H54 (cell line): ENCODE data around the gene GPR50.

ENCODE experiments used
- DNase-seq: peaks from one replicate; pipeline ENCODE4 v3.0.0; 2011; ENCODE audit warnings: low spot score, mixed read lengths; ENCODE audit not compliant: insufficient read length
- FAIRE-seq: peaks from 3 replicates; lab custom pipeline; 2011; peaks lifted over from hg19 to GRCh38; lab: Jason Lieb, UNC
- POLR2A ChIP-seq: IDR thresholded peaks from 2 replicates; pipeline ENCODE4 v1.6.1; 2011; ENCODE audit warnings: low read depth, mild to moderate bottlenecking, low read length

GPR50 gene

DNA sequence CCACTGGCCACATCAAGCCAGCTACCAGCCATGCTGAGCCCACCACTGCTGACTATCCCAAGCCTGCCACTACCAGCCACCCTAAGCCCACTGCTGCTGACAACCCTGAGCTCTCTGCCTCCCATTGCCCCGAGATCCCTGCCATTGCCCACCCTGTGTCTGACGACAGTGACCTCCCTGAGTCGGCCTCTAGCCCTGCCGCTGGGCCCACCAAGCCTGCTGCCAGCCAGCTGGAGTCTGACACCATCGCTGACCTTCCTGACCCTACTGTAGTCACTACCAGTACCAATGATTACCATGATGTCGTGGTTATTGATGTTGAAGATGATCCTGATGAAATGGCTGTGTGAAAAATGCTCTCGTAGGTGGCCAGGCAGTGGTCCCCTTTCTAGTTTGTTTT is 4.7 kb downstream of the GPR50 start:
- FAIRE-seq: no peak
- no peak for DNase-seq
- no peak for TF ChIP-seq POLR2A

DNA sequence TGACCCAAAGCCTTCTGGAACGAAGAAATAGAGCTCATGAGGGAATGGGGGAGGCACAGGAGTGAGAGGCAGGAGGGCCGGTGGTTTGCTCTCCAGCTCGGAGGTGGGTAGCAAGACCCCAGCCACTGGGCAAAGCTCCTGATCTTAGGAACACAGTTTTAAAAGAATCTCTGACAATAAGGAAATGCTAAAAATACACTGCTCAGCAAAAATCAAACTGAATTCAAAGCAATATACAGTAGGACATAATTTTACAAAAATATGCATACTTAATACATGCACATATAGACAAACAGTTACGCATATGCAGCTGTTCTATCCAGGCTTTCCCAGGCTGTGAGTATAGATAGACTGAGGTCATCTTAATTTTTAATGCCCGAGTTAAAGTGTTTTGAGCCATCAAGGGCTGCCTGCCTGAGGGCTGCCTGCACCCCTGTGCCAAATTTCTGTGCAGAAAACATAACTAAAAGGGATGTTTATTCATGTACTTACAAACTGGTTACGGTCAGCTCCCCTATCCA is 6.9 kb downstream of the GPR50 start:
- no peak for TF ChIP-seq POLR2A
- DNase-seq (no peak), FAIRE-seq (no peak)

DNA sequence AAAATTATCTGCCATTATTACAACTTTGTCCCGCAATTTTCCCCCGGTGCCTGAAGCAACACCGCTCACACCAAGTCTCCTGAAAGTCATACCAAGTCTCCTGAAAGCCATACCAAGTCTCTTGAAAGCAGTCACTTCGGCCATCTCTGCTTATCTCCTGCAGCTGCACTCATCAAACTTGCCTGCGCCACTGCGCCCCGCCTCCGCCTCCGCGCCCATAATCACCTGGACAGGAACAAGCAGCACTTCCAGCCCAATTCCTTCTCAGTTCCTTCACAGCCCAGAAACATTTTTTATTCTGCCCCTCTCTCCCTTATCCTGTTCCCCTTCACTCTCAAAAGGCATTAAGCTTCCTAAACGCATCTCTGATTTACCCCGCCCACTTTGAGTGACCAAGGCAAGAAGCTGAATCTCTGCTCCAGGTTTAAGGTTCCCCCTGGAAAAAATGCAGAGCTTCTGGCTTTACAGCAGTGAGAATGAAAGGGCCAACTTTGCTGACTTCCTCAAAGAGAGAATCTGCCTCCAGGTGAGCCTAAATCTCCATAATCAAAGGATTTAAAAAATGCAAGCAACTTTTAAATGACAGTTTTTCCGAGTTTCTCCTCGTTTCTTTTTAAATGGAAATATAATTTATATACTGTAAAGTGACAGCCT is 7.7 kb downstream of the GPR50 start:
- DNase-seq: no peak
- TF ChIP-seq POLR2A: no peak
- no peak for FAIRE-seq

DNA sequence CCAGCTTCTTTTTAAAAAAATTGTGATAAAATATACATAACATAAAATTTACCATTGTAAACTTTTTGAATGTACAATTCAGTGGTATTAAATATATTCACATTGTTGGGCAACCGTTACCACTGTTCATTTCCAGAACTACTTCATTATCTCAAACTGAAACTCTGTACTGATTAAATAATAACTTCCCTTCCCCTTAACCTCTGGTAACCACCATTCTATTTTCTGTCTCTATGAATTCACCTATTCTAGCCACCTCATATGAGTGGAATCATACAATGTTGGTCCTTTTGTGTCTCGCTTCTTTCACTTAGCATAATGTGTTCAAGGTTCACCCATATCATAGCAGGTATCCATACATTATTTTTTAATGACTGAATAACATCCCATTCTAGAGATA is 8.3 kb downstream of the GPR50 start:
- DNase-seq: no peak
- no peak for TF ChIP-seq POLR2A
- no peak for FAIRE-seq

DNA sequence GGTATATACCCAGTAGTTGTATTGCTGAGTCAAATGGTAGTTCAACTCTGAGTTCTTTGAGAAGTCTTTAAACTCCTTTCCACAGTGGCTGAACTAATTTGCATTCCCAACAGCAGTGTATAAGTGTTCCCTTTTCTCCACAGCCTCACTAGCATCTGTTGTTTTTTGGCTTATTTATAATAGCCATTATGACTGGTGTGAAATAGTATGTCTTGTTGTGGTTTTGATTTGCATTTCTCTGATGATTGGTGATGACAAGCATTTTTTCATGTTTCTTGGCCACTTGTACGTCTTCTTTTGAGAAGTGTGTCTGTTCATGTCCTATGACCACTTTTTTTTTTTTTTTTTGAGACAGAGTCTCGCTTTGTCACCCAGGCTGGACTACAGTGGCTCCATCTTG is 30.5 kb downstream of the GPR50 start:
- DNase-seq (no peak), FAIRE-seq (no peak)

DNA sequence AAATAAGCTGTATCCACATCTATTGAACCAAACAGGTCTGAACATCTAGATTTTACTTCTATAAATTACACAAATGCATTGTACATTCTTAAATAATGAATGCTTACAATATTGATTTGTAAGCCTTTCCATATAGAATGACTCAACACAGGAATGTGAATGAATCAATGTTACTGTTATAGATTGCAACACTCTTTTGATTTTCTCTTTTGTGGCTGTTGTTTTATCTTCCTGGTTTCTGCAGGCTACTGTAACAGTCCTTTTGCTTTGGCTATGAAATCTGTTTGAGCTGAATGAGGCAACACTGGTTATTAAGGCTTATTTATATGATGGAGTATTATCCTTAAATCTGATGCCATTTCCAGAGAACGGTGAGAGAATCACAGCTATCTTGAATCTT is 49.5 kb downstream of the GPR50 start:
- FAIRE-seq (no peak), DNase-seq (no peak)
- TF ChIP-seq POLR2A: no peak

More for the DNA sequence above, 30.5 kb downstream of the GPR50 start:
- no peak for TF ChIP-seq POLR2A

DNA sequence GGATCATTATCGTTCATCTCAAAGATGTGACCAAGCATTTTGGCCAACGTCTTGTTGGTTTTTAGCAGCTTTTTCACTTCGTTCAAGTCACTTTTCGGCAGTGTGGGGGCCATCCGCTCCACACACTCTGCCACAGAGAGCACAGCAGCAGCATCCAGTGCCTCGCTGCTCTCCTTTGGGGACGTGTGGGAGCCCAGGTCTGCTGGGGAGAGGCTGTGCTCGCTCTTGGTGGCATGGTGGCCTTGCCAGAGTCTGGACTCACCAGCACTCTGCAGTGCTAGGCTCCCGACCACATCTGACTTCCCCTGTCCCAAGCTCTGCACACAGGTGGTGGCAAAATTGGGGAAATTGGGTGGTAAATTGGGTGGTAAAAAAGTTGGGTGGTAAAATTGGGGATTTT is 50.6 kb downstream of the GPR50 start:
- FAIRE-seq (no peak), DNase-seq (no peak)
- TF ChIP-seq POLR2A: no peak

DNA sequence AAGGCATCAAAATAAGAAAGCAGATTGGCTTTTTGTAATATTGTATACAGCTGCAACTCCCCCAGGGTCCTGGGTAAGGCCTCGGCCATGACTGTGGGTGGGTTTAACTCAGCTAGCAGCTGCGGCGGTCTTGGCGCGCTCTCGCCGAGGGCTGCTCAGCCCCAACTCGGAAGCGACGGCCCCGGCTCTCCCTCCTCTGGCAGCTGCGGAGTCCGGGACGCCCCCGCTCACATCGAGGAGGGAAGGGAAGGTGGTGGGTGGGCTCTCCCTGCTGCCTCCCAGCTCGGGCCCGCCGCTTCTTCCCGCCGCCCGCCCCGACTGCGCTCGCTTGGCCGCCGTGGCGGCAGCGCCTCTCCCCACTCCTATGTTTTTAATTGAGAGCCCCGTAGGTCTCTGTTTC is 51.2 kb downstream of the GPR50 start:
- no peak for TF ChIP-seq POLR2A
- DNase-seq (no peak), FAIRE-seq (no peak)

DNA sequence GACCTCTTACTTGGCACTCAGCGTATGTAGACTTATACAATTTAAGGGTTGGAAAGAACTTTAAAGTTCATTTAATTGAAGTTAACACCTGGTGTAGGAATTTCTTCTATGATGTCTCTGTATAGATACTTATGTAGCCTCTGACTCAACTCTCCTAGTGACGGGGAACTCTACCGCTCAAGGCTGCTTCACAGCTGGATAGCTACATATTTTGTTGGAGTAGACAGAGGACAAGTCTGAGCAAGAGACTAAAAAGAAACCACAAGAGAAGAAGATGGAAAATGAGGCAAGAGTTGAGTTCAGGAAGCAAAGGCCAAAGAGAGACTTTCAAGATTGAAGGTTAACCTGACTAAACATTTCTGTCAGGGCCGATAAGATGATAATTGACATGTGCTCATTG is 52.6 kb downstream of the GPR50 start:
- TF ChIP-seq POLR2A: no peak
- DNase-seq (no peak), FAIRE-seq (no peak)
